Vagina (tissue), 2 donors: ENCODE measurements around the gene NT5C2. TPM values are rescaled to one million over a fixed set of nuclear protein-coding genes. Genes with fewer than 3 reads are reported as not detected.
"Not testable (repeated sequence)": the region's sequence is repeated elsewhere in the genome, so short reads cannot be mapped to it uniquely, and the experiment has no call there.

Experiments
- DNase-seq, 2 donors: peaks; one replicate each; pipeline ENCODE4 v3.0.0-alpha.2; 2017; ENCODE audit errors: extremely low spot score in 2 of 2
- H3K27ac ChIP-seq: fragments of 200-600 bp; sonication (generic); one replicate; pipeline ENCODE4 v1.5.1; 2019
- H3K27me3 ChIP-seq: fragments of 200-600 bp; sonication (generic); one replicate; pipeline ENCODE4 v1.5.1; 2019
- H3K36me3 ChIP-seq, 2 donors: fragments of 200-600 bp; sonication (generic); one replicate each; pipeline ENCODE4 v1.5.1; 2017 to 2019
- H3K4me1 ChIP-seq: fragments of 200-600 bp; sonication (generic); one replicate; pipeline ENCODE4 v1.5.1; 2019
- H3K4me3 ChIP-seq, 2 donors: fragments of 200-600 bp; sonication (generic); 1 replicate in 1 of 2; 2 replicates in 1 of 2; pipeline ENCODE4 v1.5.1; 2016 to 2019
- H3K9me3 ChIP-seq: fragments of 200-600 bp; sonication (generic); one replicate; pipeline ENCODE4 v1.5.1; 2019
- CTCF ChIP-seq, 3 experiments: fragments of 450-650 bp in 2 of 3; fragments of 200-600 bp in 1 of 3; sonication (generic) in 1 of 3; IDR thresholded peaks; one replicate each; pipeline ENCODE4 v1.5.1; 2017 to 2019; ENCODE audit warnings: antibody characterized with exemption in 3 of 3, mild to moderate bottlenecking in 2 of 3, moderate library complexity in 2 of 3
- POLR2A ChIP-seq, 2 donors: fragments of 450-650 bp; IDR thresholded peaks; one replicate each; pipeline ENCODE4 v1.6.1; 2017; ENCODE audit warnings: antibody characterized with exemption in 2 of 2, mild to moderate bottlenecking in 2 of 2, moderate library complexity in 2 of 2
- POLR2AphosphoS5 ChIP-seq, 2 donors: sonication (generic); formaldehyde crosslinking; IDR thresholded peaks; one replicate each; pipeline ENCODE4 v1.9.0; 2017; ENCODE audit warnings: antibody characterized with exemption in 2 of 2, mild to moderate bottlenecking in 2 of 2, low read depth in 1 of 2; ENCODE audit not compliant: insufficient read depth in 1 of 2
- intact Hi-C: fragments of 100-400 bp; cut with DNase I; formaldehyde crosslinking; loops from one replicate; pipeline ENCODE4 v1.15.1; 2023
- total RNA-seq: library from RNA; depleted of rRNA; stranded (reverse); fragments of >200 nt; gene quantifications from one replicate; pipeline ENCODE4 v1.2.3, GENCODE V29; 2016

The NT5C2 gene
- total RNA-seq, 1 donor from 2014 or later, result 71.2 TPM

DNA sequence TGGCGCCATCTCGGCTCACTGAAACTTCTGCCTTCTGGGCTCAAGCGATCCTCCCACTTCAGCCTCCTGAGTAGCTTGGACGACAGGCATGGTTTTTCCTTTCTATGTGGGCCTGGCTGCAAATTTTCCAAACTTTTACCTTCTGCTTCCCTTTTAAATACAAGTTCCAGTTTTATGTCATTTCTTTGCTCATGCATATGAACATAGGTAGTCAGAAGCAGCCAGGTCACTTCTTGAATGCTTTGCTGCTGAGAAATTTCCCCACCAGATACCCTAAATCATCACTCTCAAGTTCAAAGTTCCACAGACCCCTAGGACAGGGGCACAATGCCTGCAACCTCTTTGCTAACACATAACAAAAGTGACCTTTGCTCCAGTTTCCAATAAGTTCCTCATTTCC lies 31.1 kb upstream of the NT5C2 start:
- peaks cover 6% of the 10 kb centered on the region for H3K9me3 ChIP-seq
- no peaks in the 10 kb centered on the region for H3K36me3 ChIP-seq
- H3K4me3 ChIP-seq, result no peak overlapping the region
- intact Hi-C loops, result no loop called here
- DNase-seq, result no peak
- no peaks in the 10 kb centered on the region for H3K4me1 ChIP-seq
- no peak overlapping the region for H3K27ac ChIP-seq
- TF ChIP-seq POLR2A (IDR thresholded peaks at IDR 0.05) (no peak), CTCF (IDR thresholded peaks at IDR 0.05) (no peak), POLR2AphosphoS5 (IDR thresholded peaks at IDR 0.05; ENCODE audit: insufficient read depth in 1 of 2, low read depth in 1 of 2) (no peak)
- H3K27me3 ChIP-seq, result no peaks in the 10 kb centered on the region

GRCh38 chr10:103216362-103216761 lies 23.3 kb upstream of the NT5C2 start:
- DNase-seq, H3K4me1 ChIP-seq, H3K4me3 ChIP-seq, H3K27me3 ChIP-seq, H3K27ac ChIP-seq, H3K36me3 ChIP-seq, intact Hi-C loops, H3K9me3 ChIP-seq: not testable (repeated sequence)

DNA sequence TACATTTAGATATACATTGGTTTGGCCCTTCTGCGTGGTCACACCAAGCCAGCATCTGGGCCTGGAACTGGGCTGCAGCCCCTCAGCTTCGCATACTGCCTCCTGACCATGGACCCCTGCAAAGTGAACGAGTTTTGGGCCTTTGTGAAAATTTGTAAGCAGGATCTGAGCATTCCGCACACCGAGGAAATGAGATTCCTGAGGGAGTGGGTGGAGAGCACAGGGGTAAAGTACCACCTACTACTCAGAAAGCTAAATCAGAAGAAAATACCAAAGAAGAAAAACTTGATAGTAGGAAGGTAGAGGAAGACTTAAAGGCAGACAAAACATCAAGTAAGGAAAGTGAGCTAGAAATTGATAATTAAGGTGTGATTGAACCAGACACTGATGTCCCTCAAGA lies 22.5 kb upstream of the NT5C2 start:
- TF ChIP-seq CTCF (IDR thresholded peaks at IDR 0.05), result no peak
- no peak for TF ChIP-seq POLR2AphosphoS5 (IDR thresholded peaks at IDR 0.05; ENCODE audit: insufficient read depth in 1 of 2, low read depth in 1 of 2)
- TF ChIP-seq POLR2A (IDR thresholded peaks at IDR 0.05), result no peak
- Histone ChIP-seq H3K9me3 (no peaks in the 10 kb centered on the region), H3K36me3 (no peaks in the 10 kb centered on the region), H3K27me3 (no peaks in the 10 kb centered on the region), H3K4me1 (no peaks in the 10 kb centered on the region), H3K27ac (no peak overlapping the region), H3K4me3 (no peak overlapping the region)
- intact Hi-C loops, result no loop called here
- no peak for DNase-seq

GRCh38 chr10:103210262-103210661 lies 17.2 kb upstream of the NT5C2 start:
- H3K36me3 ChIP-seq, intact Hi-C loops, H3K9me3 ChIP-seq, H3K27ac ChIP-seq, H3K4me3 ChIP-seq, DNase-seq, H3K27me3 ChIP-seq, H3K4me1 ChIP-seq: not testable (repeated sequence)

DNA sequence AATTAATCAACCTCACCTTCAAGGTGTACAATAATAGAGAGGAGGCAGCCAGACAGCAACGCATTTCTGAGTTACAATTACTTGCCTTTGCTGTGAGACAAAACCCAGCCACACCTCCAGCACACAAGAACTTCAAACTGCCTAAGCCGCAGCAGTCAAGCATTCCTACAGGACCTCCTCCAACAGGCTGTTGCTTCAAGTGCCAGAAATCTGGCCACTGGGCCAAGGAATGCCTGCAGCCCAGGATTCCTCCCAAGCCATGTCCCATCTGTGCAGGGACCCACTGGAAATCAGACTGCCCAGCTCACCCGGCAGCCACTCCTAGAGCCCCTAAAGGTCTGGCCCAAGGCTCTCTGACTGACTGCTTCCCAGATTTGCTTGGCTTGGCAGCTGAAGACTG lies 14.6 kb upstream of the NT5C2 start:
- intact Hi-C loops, result not testable (repeated sequence)

DNA sequence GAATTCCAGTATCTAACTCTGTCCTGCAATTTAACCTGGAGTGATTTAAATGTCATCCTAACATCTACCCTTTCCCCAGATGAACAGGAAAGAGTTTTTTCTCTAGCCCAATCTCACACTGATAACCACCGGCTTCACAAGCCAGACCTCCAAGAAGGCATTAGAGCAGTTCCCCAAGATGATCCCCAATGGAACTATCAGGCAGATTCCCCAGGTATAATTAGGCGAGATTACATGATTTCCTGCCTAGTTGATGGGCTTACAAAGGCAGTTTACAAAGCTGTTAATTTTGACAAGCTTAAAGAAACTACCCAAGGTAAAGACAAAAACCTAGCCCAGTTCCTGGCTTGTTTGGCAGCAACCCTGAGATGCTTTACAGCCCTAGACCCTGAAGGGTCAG lies 14.1 kb upstream of the NT5C2 start:
- Histone ChIP-seq H3K9me3 (no peaks in the 10 kb centered on the region), H3K27ac (no peak overlapping the region), H3K4me1 (no peaks in the 10 kb centered on the region), H3K4me3 (no peak overlapping the region), H3K36me3 (no peaks in the 10 kb centered on the region), H3K27me3 (no peaks in the 10 kb centered on the region)
- DNase-seq, result no peak
- intact Hi-C loops, result no loop called here
- no peak for TF ChIP-seq POLR2AphosphoS5 (IDR thresholded peaks at IDR 0.05; ENCODE audit: insufficient read depth in 1 of 2, low read depth in 1 of 2)
- no peak for TF ChIP-seq POLR2A (IDR thresholded peaks at IDR 0.05)
- no peak for TF ChIP-seq CTCF (IDR thresholded peaks at IDR 0.05)

More for the DNA sequence above, 14.6 kb upstream of the NT5C2 start:
- H3K27me3 ChIP-seq, H3K27ac ChIP-seq, H3K36me3 ChIP-seq, DNase-seq, H3K4me3 ChIP-seq, H3K9me3 ChIP-seq, H3K4me1 ChIP-seq: not testable (repeated sequence)

DNA sequence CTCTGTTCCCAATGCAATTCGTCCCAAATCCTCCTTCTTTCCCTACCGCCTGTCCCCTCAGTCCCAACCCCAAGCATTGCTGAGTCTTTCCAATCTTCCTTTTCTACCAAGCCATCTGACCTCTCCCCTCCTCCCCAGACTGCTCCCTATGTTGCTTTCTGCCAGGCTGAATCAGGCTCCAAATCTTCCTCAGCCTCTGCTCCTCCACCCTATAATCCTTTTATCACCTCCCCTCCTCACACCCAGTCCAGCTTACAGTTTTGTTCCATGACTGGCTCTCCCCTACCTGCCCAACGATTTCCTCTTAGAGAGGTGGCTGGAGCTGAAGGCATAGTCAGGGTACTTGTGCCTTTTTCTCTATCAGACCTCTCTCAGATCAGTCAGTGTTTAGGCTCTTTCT lies 13.6 kb upstream of the NT5C2 start:
- H3K36me3 ChIP-seq, H3K4me3 ChIP-seq, H3K9me3 ChIP-seq, intact Hi-C loops, H3K4me1 ChIP-seq, H3K27ac ChIP-seq, H3K27me3 ChIP-seq, DNase-seq: not testable (repeated sequence)

- H3K27ac ChIP-seq, H3K9me3 ChIP-seq, intact Hi-C loops, H3K36me3 ChIP-seq, H3K27me3 ChIP-seq, H3K4me1 ChIP-seq, H3K4me3 ChIP-seq, DNase-seq: not testable (repeated sequence)
These were observed 12.3 kb upstream of the NT5C2 start for GRCh38 chr10:103205401-103205800.
